ENCODE measurements around the gene PTEN. TPM values are rescaled to one million over a fixed set of nuclear protein-coding genes. Genes with fewer than 3 reads are reported as not detected.

The PTEN gene
- total RNA-seq, 1 experiment from 2014 or later: 66.0 TPM

DNA sequence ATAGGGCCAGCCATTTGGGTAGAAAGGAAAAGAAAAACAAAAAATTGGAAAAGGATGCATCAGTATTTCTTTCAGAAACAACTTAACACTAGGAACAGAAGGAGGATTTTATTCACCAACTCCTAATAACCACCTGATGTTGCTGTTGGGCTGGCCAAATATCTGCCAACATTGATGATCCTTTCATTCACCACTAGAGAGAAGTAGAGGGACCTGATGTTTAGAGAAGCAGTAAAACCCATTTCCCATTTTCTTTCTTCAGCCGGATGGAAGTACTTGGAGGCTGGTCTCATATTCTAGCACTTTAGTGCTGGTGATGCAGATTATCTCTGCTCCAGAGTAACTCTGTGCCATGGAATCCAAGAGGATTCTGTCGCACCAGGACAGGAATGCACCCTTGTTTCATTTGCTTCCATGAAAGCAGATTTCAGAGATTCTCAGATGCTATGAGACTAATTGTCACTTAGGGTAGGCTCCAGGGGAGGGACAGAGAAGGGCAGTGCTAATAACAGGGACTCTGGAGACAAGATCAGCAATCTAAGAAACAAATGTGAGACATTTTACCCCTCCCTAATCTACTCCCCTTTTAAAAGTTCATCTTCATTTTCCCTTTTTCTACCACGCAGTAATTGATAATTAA, 3.1 kb upstream of the PTEN start:
- CTCF ChIA-PET: interaction anchor here (0.7 to 1.8 kb wide), 2 partner anchors 254 to 529 kb away, joined by 3 to 6 read pairs; no protein-coding TSS in a partner anchor
- intact Hi-C loops (cut with micrococcal nuclease; ENCODE audit: unreplicated experiment): loop anchor here (1.0 to 10.0 kb wide), 5 partner anchors 115 to 692 kb away; partner anchors contain the start of gene PAPSS2
- DNase-seq (ENCODE audit: low spot score): peak; percentile 84
- Histone ChIP-seq H3K27ac (ENCODE audit: low read depth, low read length, poor library complexity, severe bottlenecking) (no peak overlapping the region), H3K4me1 (ENCODE audit: insufficient read depth, low read length, poor library complexity, severe bottlenecking) (peaks cover 5% of the 10 kb centered on the region), H3K9me3 (ENCODE audit: low read depth, low read length, poor library complexity, severe bottlenecking) (no peaks in the 10 kb centered on the region), H3K4me3 (ENCODE audit: low read depth, low read length, poor library complexity, severe bottlenecking) (no peak overlapping the region), H3K27me3 (replicated peaks; ENCODE audit: insufficient read depth, low read depth, low read length, poor library complexity) (no peaks in the 10 kb centered on the region), H3K36me3 (ENCODE audit: insufficient read depth, low read length, poor library complexity, severe bottlenecking) (no peaks in the 10 kb centered on the region)
- POLR2A ChIA-PET (ENCODE audit: low non-redundant PET): no interaction called here
- TF ChIP-seq EZH2 (IDR thresholded peaks at IDR 0.05; ENCODE audit: borderline replicate concordance, low read depth, low read length, poor library complexity, severe bottlenecking): no peak
- TF ChIP-seq, protein P1, sequence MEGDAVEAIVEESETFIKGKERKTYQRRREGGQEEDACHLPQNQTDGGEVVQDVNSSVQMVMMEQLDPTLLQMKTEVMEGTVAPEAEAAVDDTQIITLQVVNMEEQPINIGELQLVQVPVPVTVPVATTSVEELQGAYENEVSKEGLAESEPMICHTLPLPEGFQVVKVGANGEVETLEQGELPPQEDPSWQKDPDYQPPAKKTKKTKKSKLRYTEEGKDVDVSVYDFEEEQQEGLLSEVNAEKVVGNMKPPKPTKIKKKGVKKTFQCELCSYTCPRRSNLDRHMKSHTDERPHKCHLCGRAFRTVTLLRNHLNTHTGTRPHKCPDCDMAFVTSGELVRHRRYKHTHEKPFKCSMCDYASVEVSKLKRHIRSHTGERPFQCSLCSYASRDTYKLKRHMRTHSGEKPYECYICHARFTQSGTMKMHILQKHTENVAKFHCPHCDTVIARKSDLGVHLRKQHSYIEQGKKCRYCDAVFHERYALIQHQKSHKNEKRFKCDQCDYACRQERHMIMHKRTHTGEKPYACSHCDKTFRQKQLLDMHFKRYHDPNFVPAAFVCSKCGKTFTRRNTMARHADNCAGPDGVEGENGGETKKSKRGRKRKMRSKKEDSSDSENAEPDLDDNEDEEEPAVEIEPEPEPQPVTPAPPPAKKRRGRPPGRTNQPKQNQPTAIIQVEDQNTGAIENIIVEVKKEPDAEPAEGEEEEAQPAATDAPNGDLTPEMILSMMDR (conservative IDR thresholded peaks at IDR 0.05; ENCODE audit: low read depth, low read length): peak; percentile 71
- no TSS peak for BruUV-seq (replicated peaks)

DNA sequence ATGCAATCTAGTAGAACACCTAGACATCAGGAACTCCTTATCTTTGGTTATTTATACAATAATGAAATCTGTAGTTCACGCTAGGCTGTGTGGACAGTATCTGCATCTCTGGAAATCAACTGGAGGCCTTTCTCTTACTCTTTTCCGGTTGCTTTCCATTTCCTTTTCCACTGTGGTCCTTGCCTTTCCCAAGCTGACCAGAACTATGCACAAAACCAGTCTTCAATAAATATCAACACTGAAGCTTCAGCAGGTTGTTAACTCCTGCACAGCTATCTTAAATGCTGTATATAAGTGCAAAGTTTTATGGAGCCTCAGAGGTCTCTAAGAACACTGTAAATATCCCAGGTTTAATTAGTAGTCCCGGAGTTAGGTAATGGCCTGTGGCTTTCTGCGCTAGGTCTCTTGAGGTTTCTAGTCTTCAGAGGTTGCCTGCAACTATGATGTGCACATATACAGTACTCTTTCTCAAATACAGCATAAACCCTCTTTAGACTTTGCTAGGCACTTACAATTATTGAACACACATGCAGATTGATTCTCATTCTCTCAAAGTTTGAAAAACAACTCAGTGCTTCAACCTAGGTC, 2.5 kb upstream of the PTEN start:
- no TSS peak for BruUV-seq (replicated peaks)
- Histone ChIP-seq H3K36me3 (ENCODE audit: insufficient read depth, low read length, poor library complexity, severe bottlenecking) (no peaks in the 10 kb centered on the region), H3K4me3 (ENCODE audit: low read depth, low read length, poor library complexity, severe bottlenecking) (no peak overlapping the region), H3K9me3 (ENCODE audit: low read depth, low read length, poor library complexity, severe bottlenecking) (no peaks in the 10 kb centered on the region), H3K4me1 (ENCODE audit: insufficient read depth, low read length, poor library complexity, severe bottlenecking) (peaks cover 5% of the 10 kb centered on the region), H3K27me3 (replicated peaks; ENCODE audit: insufficient read depth, low read depth, low read length, poor library complexity) (no peaks in the 10 kb centered on the region), H3K27ac (ENCODE audit: low read depth, low read length, poor library complexity, severe bottlenecking) (no peak overlapping the region)
- ChIA-PET POLR2A (ENCODE audit: low non-redundant PET) (interaction anchor here (0.6 kb wide), 1 partner anchor 11 kb away, joined by 3 read pairs; no protein-coding TSS in a partner anchor), CTCF (interaction anchor here (0.5 to 0.7 kb wide), 2 partner anchors 22 to 529 kb away, joined by 3 to 7 read pairs; no protein-coding TSS in a partner anchor)
- TF ChIP-seq, protein P1 (conservative IDR thresholded peaks at IDR 0.05; ENCODE audit: low read depth, low read length): no peak
- TF ChIP-seq EZH2 (IDR thresholded peaks at IDR 0.05; ENCODE audit: borderline replicate concordance, low read depth, low read length, poor library complexity, severe bottlenecking): no peak
- intact Hi-C loops (cut with micrococcal nuclease; ENCODE audit: unreplicated experiment): loop anchor here (1.0 to 10.0 kb wide), 5 partner anchors 114 to 691 kb away; partner anchors contain the start of gene PAPSS2
- no peak for DNase-seq (ENCODE audit: low spot score)

DNA sequence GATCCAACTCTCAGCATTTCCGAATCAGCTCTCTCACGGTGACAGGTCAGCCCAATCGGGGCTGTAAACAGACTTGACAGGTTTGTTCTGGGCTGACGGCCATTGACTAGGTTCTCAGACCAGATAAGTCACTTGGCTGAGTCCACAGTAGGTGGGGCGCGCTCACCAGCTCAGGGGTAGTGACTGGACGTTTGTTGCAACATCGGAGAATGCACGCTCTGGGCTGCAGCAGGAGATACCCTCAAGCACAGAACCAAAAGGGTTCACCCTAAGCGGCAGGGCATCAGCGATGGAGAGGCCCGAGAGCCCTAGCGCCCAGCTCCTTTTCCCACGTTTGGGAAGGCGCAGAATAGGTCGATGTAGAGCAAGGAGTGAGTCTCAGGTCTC, 1.9 kb upstream of the PTEN start:
- BruUV-seq (replicated peaks): TSS peak; percentile 55
- Histone ChIP-seq H3K9me3 (ENCODE audit: low read depth, low read length, poor library complexity, severe bottlenecking) (no peaks in the 10 kb centered on the region), H3K27ac (ENCODE audit: low read depth, low read length, poor library complexity, severe bottlenecking) (no peak overlapping the region), H3K36me3 (ENCODE audit: insufficient read depth, low read length, poor library complexity, severe bottlenecking) (no peaks in the 10 kb centered on the region), H3K4me1 (ENCODE audit: insufficient read depth, low read length, poor library complexity, severe bottlenecking) (peaks cover 5% of the 10 kb centered on the region), H3K4me3 (ENCODE audit: low read depth, low read length, poor library complexity, severe bottlenecking) (peak overlapping the region; percentile 80), H3K27me3 (replicated peaks; ENCODE audit: insufficient read depth, low read depth, low read length, poor library complexity) (no peaks in the 10 kb centered on the region)
- ChIA-PET POLR2A (ENCODE audit: low non-redundant PET) (interaction anchor here (0.6 to 0.7 kb wide), 2 partner anchors 10 to 1109 kb away, joined by 3 to 4 read pairs; no protein-coding TSS in a partner anchor), CTCF (interaction anchor here (0.5 kb wide), 1 partner anchor 23 kb away, joined by 7 read pairs; no protein-coding TSS in a partner anchor)
- intact Hi-C loops (cut with micrococcal nuclease; ENCODE audit: unreplicated experiment): loop anchor here (2.0 to 10.0 kb wide), 4 partner anchors 113 to 691 kb away; partner anchors contain the start of gene PAPSS2
- no peak for TF ChIP-seq EZH2 (IDR thresholded peaks at IDR 0.05; ENCODE audit: borderline replicate concordance, low read depth, low read length, poor library complexity, severe bottlenecking)
- TF ChIP-seq, protein P1 (conservative IDR thresholded peaks at IDR 0.05; ENCODE audit: low read depth, low read length): no peak
- DNase-seq (ENCODE audit: low spot score): no peak

Measured in A673 (cell line).